Stimulated activated CD8-positive, alpha-beta memory T cell treated with anti-CD3 and anti-CD28 coated beads, Interleukin-2, amount 100 ng/mL, for 48 hours (primary cell): ENCODE measurements around the gene FNDC3B.

Source experiments
- DNase-seq, 2 donors: peaks; one replicate each; pipeline ENCODE4 v3.0.0-alpha.2; 2020; ENCODE audit warnings: low read depth in 2 of 2

FNDC3B gene

GRCh38 chr3:172073262-172073915 is 34.0 kb downstream of the FNDC3B start:
- DNase-seq, result no peak

- DNase-seq, result no peak
Measured at GRCh38 chr3:172074032-172074431, 34.7 kb downstream of the FNDC3B start.

- DNase-seq, result no peak
Measured at GRCh38 chr3:172074586-172074985, 35.2 kb downstream of the FNDC3B start.

- no peak for DNase-seq
Measured at GRCh38 chr3:172076212-172076611, 36.8 kb downstream of the FNDC3B start.

- DNase-seq, result no peak
Measured at GRCh38 chr3:172077197-172077757, 37.9 kb downstream of the FNDC3B start.

- DNase-seq, result no peak
Measured at GRCh38 chr3:172078244-172078643, 38.9 kb downstream of the FNDC3B start.

- no peak for DNase-seq
Measured at GRCh38 chr3:172078721-172079120, 39.3 kb downstream of the FNDC3B start.

- no peak for DNase-seq
Measured at GRCh38 chr3:172079326-172079976, 40.1 kb downstream of the FNDC3B start.

GRCh38 chr3:172080503-172080902 is 41.1 kb downstream of the FNDC3B start:
- DNase-seq, result no peak

- DNase-seq, result no peak
Measured at GRCh38 chr3:172082269-172082668, 42.9 kb downstream of the FNDC3B start.

- no peak for DNase-seq
Measured at GRCh38 chr3:172082820-172083513, 43.6 kb downstream of the FNDC3B start.

- DNase-seq, result no peak
Measured at GRCh38 chr3:172083995-172084409, 44.6 kb downstream of the FNDC3B start.

- no peak for DNase-seq
Measured at GRCh38 chr3:172084871-172085556, 45.6 kb downstream of the FNDC3B start.

- DNase-seq, result no peak
Measured at GRCh38 chr3:172085557-172085895, 46.1 kb downstream of the FNDC3B start.

- no peak for DNase-seq
Measured at GRCh38 chr3:172086071-172086470, 46.7 kb downstream of the FNDC3B start.

GRCh38 chr3:172087198-172087597 is 47.8 kb downstream of the FNDC3B start:
- no peak for DNase-seq

- no peak for DNase-seq
Measured at GRCh38 chr3:172087602-172088580, 48.5 kb downstream of the FNDC3B start.

- no peak for DNase-seq
Measured at GRCh38 chr3:172089250-172089649, 49.9 kb downstream of the FNDC3B start.

- DNase-seq, result no peak
Measured at GRCh38 chr3:172090035-172090434, 50.7 kb downstream of the FNDC3B start.

- no peak for DNase-seq
Measured at GRCh38 chr3:172092658-172093057, 53.3 kb downstream of the FNDC3B start.
